GM23338 (cell line): ENCODE data around the gene ACOT13. TPM values are rescaled to one million over a fixed set of nuclear protein-coding genes. Genes with fewer than 3 reads are reported as not detected.

Experiments used
- ATAC-seq: fragments of 200-7000 bp; cut with Tn5 transposase; 3 replicates; pipeline ENCODE4 v1.9.1; 2020
- DNase-seq: peaks from one replicate; pipeline ENCODE4 v3.0.0-alpha.2; 2015; ENCODE audit warnings: low spot score
- H2AFZ ChIP-seq: fragments of 200-600 bp; sonication (generic); 2 replicates; pipeline ENCODE4 v1.8.0; 2016; ENCODE audit warnings: antibody characterized with exemption, mild to moderate bottlenecking, moderate library complexity
- H3F3A ChIP-seq: fragments of 200-600 bp; sonication (generic); replicated peaks from 2 replicates; pipeline ENCODE4 v1.8.0; 2017; ENCODE audit warnings: antibody characterized with exemption, mixed run types, low read depth
- H3K27ac ChIP-seq: fragments of 200-600 bp; sonication (generic); 2 replicates; pipeline ENCODE4 v1.6.1; 2016; ENCODE audit warnings: low read depth
- H3K27me3 ChIP-seq: fragments of 200-600 bp; sonication (generic); 2 replicates; pipeline ENCODE4 v1.8.0; 2016; ENCODE audit warnings: mild to moderate bottlenecking, mixed run types, moderate library complexity; ENCODE audit not compliant: insufficient read depth
- H3K36me3 ChIP-seq: fragments of 200-600 bp; sonication (generic); 2 replicates; pipeline ENCODE4 v1.8.0; 2016; ENCODE audit warnings: mild to moderate bottlenecking; ENCODE audit not compliant: insufficient read depth
- H3K4me1 ChIP-seq: fragments of 200-600 bp; sonication (generic); 2 replicates; pipeline ENCODE4 v1.8.0; 2016; ENCODE audit warnings: mild to moderate bottlenecking, moderate library complexity; ENCODE audit not compliant: insufficient read depth
- H3K4me2 ChIP-seq: fragments of 200-600 bp; sonication (generic); 2 replicates; pipeline ENCODE4 v1.7.1; 2017; ENCODE audit warnings: mixed run types
- H3K4me3 ChIP-seq: fragments of 200-600 bp; sonication (generic); 2 replicates; pipeline ENCODE4 v1.6.1; 2016; ENCODE audit warnings: mixed run types
- H3K79me2 ChIP-seq: fragments of 200-600 bp; sonication (generic); replicated peaks from 2 replicates; pipeline ENCODE4 v1.8.0; 2017; ENCODE audit warnings: mild to moderate bottlenecking; ENCODE audit not compliant: insufficient read depth
- H3K9me2 ChIP-seq: fragments of 200-600 bp; sonication (generic); 2 replicates; pipeline ENCODE4 v1.8.0; 2017; ENCODE audit not compliant: insufficient read depth
- H4K20me1 ChIP-seq: fragments of 200-600 bp; sonication (generic); replicated peaks from 2 replicates; pipeline ENCODE4 v1.8.0; 2017; ENCODE audit warnings: mild to moderate bottlenecking; ENCODE audit not compliant: insufficient read depth
- H3K27ac Mint-ChIP-seq: 2 replicates; pipeline ENCODE4 v1.8.0; 2020; ENCODE audit warnings: inconsistent platforms, mild to moderate bottlenecking, moderate library complexity, mixed read lengths
- H3K27me3 Mint-ChIP-seq: 3 replicates; pipeline ENCODE4 v1.8.0; 2022; ENCODE audit warnings: low read depth, mild to moderate bottlenecking, moderate library complexity, mixed read lengths, inconsistent platforms; ENCODE audit not compliant: insufficient read depth, poor library complexity
- H3K36me3 Mint-ChIP-seq: 3 replicates; pipeline ENCODE4 v1.8.0; 2021; ENCODE audit warnings: low read depth, mild to moderate bottlenecking, inconsistent platforms, moderate library complexity, mixed read lengths
- H3K4me1 Mint-ChIP-seq: 3 replicates; pipeline ENCODE4 v1.8.0; 2020; ENCODE audit warnings: mild to moderate bottlenecking, inconsistent platforms, mixed read lengths
- H3K4me3 Mint-ChIP-seq: 3 replicates; pipeline ENCODE4 v1.8.0; 2021; ENCODE audit warnings: moderate library complexity, mild to moderate bottlenecking, inconsistent platforms, mixed read lengths
- H3K9me3 Mint-ChIP-seq: 3 replicates; pipeline ENCODE4 v1.8.0; 2020; ENCODE audit warnings: moderate library complexity, mild to moderate bottlenecking, inconsistent platforms, mixed read lengths
- CREB1 ChIP-seq: fragments of 250-450 bp; sonication (Bioruptor Pico); IDR thresholded peaks from 2 replicates; pipeline ENCODE4 v1.5.0; 2020; ENCODE audit warnings: low read depth, mild to moderate bottlenecking, moderate library complexity
- EZH2 ChIP-seq: fragments of 200-600 bp; sonication (generic); IDR thresholded peaks from one replicate; pipeline ENCODE4 v1.8.0; 2017; ENCODE audit warnings: antibody characterized with exemption, mild to moderate bottlenecking, low read depth; ENCODE audit not compliant: unreplicated experiment
- EZH2phosphoT487 ChIP-seq: fragments of 200-600 bp; sonication (generic); IDR thresholded peaks from one replicate; pipeline ENCODE4 v1.8.1; 2018; ENCODE audit warnings: antibody characterized with exemption; ENCODE audit not compliant: unreplicated experiment
- JUNB ChIP-seq: IDR thresholded peaks from one replicate; pipeline ENCODE4 v1.6.1; 2016; ENCODE audit warnings: antibody characterized with exemption; ENCODE audit not compliant: unreplicated experiment
- NANOG ChIP-seq: IDR thresholded peaks from 2 replicates; pipeline ENCODE4 v1.6.1; 2016; ENCODE audit warnings: antibody characterized with exemption, borderline replicate concordance
- POLR2AphosphoS5 ChIP-seq: IDR thresholded peaks from 2 replicates; pipeline ENCODE4 v1.6.1; 2016; ENCODE audit warnings: antibody characterized with exemption, low read depth
- STAT1 ChIP-seq: IDR thresholded peaks from one replicate; pipeline ENCODE4 v1.6.1; 2016; ENCODE audit warnings: antibody characterized with exemption; ENCODE audit not compliant: unreplicated experiment
- ZNF114 ChIP-seq: fragments of 250-450 bp; sonication (Bioruptor Pico); IDR thresholded peaks from 2 replicates; pipeline ENCODE4 v1.5.0; 2020; ENCODE audit warnings: mild to moderate bottlenecking, moderate library complexity
- ZNF331 ChIP-seq: fragments of 250-450 bp; sonication (Bioruptor Pico); IDR thresholded peaks from 2 replicates; pipeline ENCODE4 v1.5.0; 2020; ENCODE audit warnings: low read depth, mild to moderate bottlenecking, moderate library complexity
- polyA plus RNA-seq: library from polyadenylated mRNA; unstranded; fragments of >200 nt; fragmentation: Nextera tagmentation; extraction: Ambion mirVana; gene quantifications from 2 replicates; pipeline ENCODE4 v1.2.1, GENCODE V29; 2016
- total RNA-seq: library from RNA; depleted of rRNA; stranded (reverse); fragments of >200 nt; shearing (Covaris generic); gene quantifications from 2 replicates; pipeline ENCODE4 v1.2.3, GENCODE V29; 2014
- TF ChIP-seq, protein P1 (sequence below): IDR thresholded peaks from one replicate; pipeline ENCODE4 v1.6.1; 2018; ENCODE audit warnings: antibody characterized with exemption; ENCODE audit not compliant: unreplicated experiment
- TF ChIP-seq, protein P2 (sequence below): fragments of 250-450 bp; sonication (Bioruptor Pico); IDR thresholded peaks from 2 replicates; pipeline ENCODE4 v1.5.0; 2020; ENCODE audit warnings: mild to moderate bottlenecking, moderate library complexity
- TF ChIP-seq, protein P3 (sequence below): IDR thresholded peaks from 2 replicates; pipeline ENCODE4 v1.6.1; 2016; ENCODE audit warnings: antibody characterized with exemption
- TF ChIP-seq, protein P4 (sequence below), 2 experiments: fragments of 200-600 bp in 1 of 2; sonication (generic) in 1 of 2; conservative IDR thresholded peaks; 2 replicates each; pipeline versions ENCODE4 v1.5.1 to v1.6.1; 2016 to 2017; ENCODE audit warnings: antibody characterized with exemption in 2 of 2, low read depth in 2 of 2, mild to moderate bottlenecking in 2 of 2, moderate library complexity in 1 of 2

The ACOT13 gene
- total and polyA plus RNA-seq, 2 experiments from 2014 or later: 17.8 to 175 TPM

DNA sequence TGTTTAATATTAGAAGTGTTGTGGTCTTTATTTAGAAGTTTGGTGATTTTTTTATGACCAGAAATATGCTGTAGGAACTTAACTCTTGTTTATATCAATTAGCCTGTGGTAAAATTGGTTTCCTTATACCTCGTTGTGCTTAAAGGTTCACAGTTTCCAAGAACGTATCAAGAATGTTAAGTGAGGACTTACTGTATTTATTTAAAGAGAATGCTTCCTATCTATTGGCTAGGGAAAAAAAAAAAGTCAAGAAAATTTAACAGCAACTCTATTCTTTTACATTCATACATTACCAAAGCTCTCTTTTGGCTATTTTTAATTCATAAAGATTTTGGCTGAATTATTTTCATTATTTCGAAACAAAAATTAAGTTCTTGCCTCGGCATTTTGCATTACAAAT lies 22.5 kb upstream of the ACOT13 start:
- Mint-ChIP-seq H3K4me3 (no peak overlapping the region), H3K27ac (no peak overlapping the region), H3K27me3 (peaks cover 6% of the 10 kb centered on the region), H3K36me3 (no peaks in the 10 kb centered on the region), H3K4me1 (peaks cover 14% of the 10 kb centered on the region), H3K9me3 (peaks cover 2% of the 10 kb centered on the region; the same call in 1 of the 3 replicates)
- Histone ChIP-seq H3K36me3 (0 out of 2 replicates have a peak, but pooled peaks cover 1% of the 10 kb centered on the region), H3K4me2 (peak overlapping the region; percentile 79; the same call in 1 of the 2 replicates), H3K4me3 (no peak overlapping the region), H3F3A (peaks cover 4% of the 10 kb centered on the region; the same call in 1 of the 2 replicates), H4K20me1 (no peaks in the 10 kb centered on the region), H3K27me3 (peaks cover 8% of the 10 kb centered on the region; the same call in 1 of the 2 replicates), H3K4me1 (peaks cover 10% of the 10 kb centered on the region), H3K9me2 (no peaks in the 10 kb centered on the region), H2AFZ (no peak overlapping the region), H3K27ac (no peak overlapping the region), H3K79me2 (no peaks in the 10 kb centered on the region)
- no peak for DNase-seq
- TF ChIP-seq POLR2AphosphoS5 (no peak), ZNF114 (no peak), STAT1 (no peak), NANOG (no peak), EZH2phosphoT487 (no peak), JUNB (no peak), CREB1 (CRISPR knock-in tag) (no peak), ZNF331 (CRISPR knock-in tag) (no peak), EZH2 (no peak)
- TF ChIP-seq, protein P1, sequence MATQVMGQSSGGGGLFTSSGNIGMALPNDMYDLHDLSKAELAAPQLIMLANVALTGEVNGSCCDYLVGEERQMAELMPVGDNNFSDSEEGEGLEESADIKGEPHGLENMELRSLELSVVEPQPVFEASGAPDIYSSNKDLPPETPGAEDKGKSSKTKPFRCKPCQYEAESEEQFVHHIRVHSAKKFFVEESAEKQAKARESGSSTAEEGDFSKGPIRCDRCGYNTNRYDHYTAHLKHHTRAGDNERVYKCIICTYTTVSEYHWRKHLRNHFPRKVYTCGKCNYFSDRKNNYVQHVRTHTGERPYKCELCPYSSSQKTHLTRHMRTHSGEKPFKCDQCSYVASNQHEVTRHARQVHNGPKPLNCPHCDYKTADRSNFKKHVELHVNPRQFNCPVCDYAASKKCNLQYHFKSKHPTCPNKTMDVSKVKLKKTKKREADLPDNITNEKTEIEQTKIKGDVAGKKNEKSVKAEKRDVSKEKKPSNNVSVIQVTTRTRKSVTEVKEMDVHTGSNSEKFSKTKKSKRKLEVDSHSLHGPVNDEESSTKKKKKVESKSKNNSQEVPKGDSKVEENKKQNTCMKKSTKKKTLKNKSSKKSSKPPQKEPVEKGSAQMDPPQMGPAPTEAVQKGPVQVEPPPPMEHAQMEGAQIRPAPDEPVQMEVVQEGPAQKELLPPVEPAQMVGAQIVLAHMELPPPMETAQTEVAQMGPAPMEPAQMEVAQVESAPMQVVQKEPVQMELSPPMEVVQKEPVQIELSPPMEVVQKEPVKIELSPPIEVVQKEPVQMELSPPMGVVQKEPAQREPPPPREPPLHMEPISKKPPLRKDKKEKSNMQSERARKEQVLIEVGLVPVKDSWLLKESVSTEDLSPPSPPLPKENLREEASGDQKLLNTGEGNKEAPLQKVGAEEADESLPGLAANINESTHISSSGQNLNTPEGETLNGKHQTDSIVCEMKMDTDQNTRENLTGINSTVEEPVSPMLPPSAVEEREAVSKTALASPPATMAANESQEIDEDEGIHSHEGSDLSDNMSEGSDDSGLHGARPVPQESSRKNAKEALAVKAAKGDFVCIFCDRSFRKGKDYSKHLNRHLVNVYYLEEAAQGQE: no peak
- TF ChIP-seq, protein P2, sequence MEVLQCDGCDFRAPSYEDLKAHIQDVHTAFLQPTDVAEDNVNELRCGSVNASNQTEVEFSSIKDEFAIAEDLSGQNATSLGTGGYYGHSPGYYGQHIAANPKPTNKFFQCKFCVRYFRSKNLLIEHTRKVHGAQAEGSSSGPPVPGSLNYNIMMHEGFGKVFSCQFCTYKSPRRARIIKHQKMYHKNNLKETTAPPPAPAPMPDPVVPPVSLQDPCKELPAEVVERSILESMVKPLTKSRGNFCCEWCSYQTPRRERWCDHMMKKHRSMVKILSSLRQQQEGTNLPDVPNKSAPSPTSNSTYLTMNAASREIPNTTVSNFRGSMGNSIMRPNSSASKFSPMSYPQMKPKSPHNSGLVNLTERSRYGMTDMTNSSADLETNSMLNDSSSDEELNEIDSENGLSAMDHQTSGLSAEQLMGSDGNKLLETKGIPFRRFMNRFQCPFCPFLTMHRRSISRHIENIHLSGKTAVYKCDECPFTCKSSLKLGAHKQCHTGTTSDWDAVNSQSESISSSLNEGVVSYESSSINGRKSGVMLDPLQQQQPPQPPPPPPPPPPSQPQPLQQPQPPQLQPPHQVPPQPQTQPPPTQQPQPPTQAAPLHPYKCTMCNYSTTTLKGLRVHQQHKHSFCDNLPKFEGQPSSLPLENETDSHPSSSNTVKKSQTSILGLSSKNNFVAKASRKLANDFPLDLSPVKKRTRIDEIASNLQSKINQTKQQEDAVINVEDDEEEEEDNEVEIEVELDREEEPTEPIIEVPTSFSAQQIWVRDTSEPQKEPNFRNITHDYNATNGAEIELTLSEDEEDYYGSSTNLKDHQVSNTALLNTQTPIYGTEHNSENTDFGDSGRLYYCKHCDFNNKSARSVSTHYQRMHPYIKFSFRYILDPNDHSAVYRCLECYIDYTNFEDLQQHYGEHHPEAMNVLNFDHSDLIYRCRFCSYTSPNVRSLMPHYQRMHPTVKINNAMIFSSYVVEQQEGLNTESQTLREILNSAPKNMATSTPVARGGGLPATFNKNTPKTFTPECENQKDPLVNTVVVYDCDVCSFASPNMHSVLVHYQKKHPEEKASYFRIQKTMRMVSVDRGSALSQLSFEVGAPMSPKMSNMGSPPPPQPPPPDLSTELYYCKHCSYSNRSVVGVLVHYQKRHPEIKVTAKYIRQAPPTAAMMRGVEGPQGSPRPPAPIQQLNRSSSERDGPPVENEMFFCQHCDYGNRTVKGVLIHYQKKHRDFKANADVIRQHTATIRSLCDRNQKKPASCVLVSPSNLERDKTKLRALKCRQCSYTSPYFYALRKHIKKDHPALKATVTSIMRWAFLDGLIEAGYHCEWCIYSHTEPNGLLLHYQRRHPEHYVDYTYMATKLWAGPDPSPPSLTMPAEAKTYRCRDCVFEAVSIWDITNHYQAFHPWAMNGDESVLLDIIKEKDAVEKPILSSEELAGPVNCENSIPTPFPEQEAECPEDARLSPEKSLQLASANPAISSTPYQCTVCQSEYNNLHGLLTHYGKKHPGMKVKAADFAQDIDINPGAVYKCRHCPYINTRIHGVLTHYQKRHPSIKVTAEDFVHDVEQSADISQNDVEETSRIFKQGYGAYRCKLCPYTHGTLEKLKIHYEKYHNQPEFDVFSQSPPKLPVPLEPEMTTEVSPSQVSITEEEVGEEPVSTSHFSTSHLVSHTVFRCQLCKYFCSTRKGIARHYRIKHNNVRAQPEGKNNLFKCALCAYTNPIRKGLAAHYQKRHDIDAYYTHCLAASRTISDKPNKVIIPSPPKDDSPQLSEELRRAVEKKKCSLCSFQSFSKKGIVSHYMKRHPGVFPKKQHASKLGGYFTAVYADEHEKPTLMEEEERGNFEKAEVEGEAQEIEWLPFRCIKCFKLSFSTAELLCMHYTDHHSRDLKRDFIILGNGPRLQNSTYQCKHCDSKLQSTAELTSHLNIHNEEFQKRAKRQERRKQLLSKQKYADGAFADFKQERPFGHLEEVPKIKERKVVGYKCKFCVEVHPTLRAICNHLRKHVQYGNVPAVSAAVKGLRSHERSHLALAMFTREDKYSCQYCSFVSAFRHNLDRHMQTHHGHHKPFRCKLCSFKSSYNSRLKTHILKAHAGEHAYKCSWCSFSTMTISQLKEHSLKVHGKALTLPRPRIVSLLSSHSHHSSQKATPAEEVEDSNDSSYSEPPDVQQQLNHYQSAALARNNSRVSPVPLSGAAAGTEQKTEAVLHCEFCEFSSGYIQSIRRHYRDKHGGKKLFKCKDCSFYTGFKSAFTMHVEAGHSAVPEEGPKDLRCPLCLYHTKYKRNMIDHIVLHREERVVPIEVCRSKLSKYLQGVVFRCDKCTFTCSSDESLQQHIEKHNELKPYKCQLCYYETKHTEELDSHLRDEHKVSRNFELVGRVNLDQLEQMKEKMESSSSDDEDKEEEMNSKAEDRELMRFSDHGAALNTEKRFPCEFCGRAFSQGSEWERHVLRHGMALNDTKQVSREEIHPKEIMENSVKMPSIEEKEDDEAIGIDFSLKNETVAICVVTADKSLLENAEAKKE (CRISPR knock-in tag): no peak
- TF ChIP-seq, protein P3, sequence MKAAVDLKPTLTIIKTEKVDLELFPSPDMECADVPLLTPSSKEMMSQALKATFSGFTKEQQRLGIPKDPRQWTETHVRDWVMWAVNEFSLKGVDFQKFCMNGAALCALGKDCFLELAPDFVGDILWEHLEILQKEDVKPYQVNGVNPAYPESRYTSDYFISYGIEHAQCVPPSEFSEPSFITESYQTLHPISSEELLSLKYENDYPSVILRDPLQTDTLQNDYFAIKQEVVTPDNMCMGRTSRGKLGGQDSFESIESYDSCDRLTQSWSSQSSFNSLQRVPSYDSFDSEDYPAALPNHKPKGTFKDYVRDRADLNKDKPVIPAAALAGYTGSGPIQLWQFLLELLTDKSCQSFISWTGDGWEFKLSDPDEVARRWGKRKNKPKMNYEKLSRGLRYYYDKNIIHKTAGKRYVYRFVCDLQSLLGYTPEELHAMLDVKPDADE: no peak
- TF ChIP-seq, protein P4, sequence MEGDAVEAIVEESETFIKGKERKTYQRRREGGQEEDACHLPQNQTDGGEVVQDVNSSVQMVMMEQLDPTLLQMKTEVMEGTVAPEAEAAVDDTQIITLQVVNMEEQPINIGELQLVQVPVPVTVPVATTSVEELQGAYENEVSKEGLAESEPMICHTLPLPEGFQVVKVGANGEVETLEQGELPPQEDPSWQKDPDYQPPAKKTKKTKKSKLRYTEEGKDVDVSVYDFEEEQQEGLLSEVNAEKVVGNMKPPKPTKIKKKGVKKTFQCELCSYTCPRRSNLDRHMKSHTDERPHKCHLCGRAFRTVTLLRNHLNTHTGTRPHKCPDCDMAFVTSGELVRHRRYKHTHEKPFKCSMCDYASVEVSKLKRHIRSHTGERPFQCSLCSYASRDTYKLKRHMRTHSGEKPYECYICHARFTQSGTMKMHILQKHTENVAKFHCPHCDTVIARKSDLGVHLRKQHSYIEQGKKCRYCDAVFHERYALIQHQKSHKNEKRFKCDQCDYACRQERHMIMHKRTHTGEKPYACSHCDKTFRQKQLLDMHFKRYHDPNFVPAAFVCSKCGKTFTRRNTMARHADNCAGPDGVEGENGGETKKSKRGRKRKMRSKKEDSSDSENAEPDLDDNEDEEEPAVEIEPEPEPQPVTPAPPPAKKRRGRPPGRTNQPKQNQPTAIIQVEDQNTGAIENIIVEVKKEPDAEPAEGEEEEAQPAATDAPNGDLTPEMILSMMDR (conservative IDR thresholded peaks at IDR 0.05; ENCODE audit: low read depth in 2 of 2): no peak
- ATAC-seq: no peak
